Activated T-cell treated with anti-CD3 and anti-CD28 coated beads for 4 hours (primary cell): ENCODE results near the gene NACC2.
A peak's percentile ranks its signal among the peaks of the same experiment; 100 is the strongest.

ENCODE experiments used
- DNase-seq: peaks from one replicate; pipeline ENCODE4 v3.0.0-alpha.2; 2020

NACC2 gene

GRCh38 chr9:136007934-136008692, 87.0 kb downstream of the NACC2 start:
- DNase-seq, result no peak

DNA sequence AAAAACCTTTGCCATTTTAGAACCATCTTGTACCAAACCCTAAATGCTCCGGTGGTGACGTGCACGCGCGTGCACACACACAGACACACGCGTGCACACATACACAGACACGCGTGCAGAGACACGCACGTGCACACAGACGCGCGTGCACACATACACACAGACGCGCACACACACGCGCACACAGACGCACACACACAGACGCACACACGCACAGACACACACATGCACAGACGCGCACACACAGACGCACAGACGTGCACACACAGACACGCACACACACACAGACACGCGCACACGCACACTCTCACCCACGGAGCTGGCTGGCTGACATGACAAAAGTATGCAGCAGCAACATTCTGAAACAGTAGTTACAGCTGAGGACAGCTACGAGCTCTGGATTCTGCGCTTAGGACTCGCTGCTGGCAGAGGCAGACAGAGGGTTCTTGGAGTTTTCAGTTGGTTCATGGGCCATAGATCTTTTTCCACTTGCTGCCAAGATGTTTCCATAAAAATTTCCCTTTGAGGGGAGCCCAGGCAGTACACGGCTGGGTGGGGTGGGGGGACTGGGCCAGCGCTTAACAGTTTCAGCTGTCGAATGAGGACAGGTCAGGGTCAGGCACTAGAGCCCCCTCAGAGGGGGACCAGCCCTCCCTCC, 87.7 kb downstream of the NACC2 start:
- no peak for DNase-seq

GRCh38 chr9:136006169-136006568, 88.9 kb downstream of the NACC2 start:
- DNase-seq, result no peak

DNA sequence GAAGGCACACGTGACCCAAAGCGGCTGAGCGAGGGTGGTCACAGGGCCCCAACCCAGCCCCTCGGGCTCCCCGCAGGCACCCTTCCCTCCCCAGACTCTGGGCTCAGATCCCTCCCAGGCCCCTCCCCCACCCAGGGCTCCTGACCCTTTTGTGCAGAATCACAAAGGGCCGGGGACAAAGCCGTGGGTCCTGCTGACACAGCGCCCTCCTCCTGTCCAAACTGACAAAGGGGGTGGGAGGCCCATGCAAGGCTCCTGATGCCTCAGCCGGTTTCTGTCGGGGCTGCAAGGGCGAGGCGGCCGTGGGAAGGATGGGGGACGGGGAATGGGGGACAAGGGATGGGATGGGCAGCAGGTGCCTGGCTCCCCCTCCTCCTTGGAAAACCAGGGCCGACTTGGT, 90.4 kb downstream of the NACC2 start:
- no peak for DNase-seq

- DNase-seq, result no peak
Measured at GRCh38 chr9:136004219-136004618, 90.9 kb downstream of the NACC2 start.

- DNase-seq, result no peak
Measured at GRCh38 chr9:136003411-136004218, 91.5 kb downstream of the NACC2 start.

GRCh38 chr9:136002881-136003280, 92.2 kb downstream of the NACC2 start:
- DNase-seq, result no peak

- DNase-seq, result no peak
Measured at GRCh38 chr9:136002215-136002614, 92.9 kb downstream of the NACC2 start.

DNA sequence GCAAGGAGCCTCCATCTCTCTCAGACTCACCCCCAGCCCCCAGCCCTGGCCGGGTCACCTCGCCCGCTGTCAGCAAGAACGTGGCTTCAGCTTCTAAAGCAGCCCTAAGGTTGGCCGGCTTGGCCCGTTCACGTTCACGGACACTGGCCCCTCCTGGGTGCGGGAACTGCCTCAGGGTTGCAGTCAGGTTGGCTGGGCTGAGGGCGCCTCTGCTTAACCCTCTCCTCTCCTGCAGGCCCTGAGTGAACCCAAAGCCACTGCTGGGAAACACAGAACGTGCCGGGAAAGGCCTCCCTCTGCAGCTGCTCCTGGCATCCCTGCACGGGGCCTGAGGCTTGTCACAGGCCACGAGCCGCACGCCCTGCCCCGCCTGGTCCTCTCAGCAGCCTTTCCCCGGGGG, 93.9 kb downstream of the NACC2 start:
- DNase-seq, result no peak

DNA sequence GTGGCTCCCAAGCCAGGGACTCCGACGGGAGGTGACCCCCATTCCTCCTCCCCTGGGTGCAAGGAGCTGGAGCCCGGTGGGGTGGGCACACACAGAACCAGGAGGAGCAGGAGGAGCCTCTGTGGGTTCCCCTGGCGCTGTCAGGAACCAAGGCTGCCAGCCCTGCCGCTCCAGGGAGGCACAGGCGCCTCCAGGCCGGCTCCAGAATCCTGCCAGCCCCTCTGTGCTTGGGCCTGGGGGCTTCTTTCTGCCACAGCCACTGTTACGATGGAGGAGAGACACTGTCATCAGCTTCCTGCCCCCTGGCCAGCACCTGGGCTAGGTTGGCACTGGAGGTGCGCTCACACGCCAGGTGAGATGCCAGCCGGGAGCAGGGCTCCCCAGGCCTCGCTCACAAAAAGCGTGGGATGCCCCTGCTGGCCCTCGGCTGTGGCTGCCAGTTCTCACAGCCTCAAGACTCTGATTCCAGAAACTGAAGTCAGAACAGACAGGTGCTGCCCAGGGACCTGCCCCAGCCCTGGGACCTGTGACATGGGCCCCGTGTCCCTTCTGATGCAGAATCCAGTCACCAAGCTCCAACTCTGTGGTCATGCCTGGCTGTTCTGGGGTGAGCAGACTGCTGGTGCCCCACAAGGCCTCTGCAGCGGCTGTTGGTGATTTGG, 96.5 kb downstream of the NACC2 start:
- DNase-seq, result no peak

DNA sequence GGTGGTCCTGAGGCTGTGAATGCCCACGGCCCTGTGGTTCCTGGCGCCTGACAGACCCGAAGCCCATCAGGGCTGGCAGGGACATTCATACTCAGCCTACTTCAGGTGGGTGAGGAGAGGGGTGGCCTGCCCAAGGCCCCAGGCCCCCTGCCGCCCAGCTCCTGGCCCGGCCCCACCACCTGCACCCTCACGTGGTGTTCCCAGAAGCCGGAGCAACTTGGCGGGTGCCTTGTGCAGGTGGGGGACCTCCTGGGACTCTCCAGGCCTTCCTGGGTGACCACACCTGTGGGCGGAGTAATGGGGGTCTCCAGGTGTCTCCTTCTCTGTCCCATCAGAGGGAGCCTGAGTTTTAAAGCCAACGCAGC, 97.1 kb downstream of the NACC2 start:
- DNase-seq, result no peak

GRCh38 chr9:135997090-135998015, 97.7 kb downstream of the NACC2 start:
- no peak for DNase-seq

DNA sequence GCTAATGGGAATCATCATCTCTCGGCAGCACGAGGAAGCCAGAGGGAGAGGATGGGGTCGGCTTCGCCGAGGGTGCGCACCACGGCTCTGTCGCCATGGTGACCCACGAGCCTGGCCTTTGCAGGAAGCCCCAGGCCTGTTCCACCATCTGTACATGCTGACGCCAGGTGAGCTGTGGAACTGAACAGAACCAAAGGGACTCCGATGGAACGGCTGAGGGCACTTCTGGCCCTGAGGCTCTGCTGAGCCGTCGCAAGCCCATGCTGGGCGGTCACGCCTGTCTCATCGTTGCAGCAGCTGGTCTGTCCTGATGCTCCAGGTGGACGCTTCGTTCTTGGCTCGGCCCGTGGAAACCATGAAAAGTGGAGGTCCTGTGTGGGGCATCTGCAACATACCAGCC, 99.3 kb downstream of the NACC2 start:
- DNase-seq, result no peak

- no peak for DNase-seq
Measured at GRCh38 chr9:135994501-135995192, 100.4 kb downstream of the NACC2 start.

- DNase-seq, result no peak
Measured at GRCh38 chr9:135993765-135994500, 101.2 kb downstream of the NACC2 start.

GRCh38 chr9:135993409-135993742, 101.7 kb downstream of the NACC2 start:
- DNase-seq, result no peak

- no peak for DNase-seq
Measured at GRCh38 chr9:135992486-135993408, 102.3 kb downstream of the NACC2 start.

DNA sequence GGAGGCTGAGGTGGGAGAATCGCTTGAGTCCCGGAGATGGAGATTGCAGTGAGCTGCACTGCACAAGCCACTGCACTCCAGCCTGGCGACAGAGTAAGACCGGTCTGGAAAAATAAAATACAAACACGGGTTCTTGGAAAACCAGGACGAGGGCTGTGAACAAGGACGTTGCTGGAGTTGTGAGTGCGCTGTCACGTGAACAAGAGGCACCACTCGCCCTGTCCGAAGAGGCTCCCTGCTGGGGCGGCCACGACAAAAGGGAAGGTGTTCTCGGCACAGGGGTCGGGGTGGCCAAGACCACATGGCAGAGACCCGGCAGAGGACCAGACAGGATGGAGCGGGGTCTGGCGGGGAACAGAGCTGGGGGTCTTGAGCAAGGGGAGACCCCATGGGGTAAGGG, 103.3 kb downstream of the NACC2 start:
- no peak for DNase-seq

GRCh38 chr9:135990468-135991429, 104.3 kb downstream of the NACC2 start:
- DNase-seq, result peak; percentile 29
